ENCODE data around the gene KRT14.
"Not testable (repeated sequence)": the region's sequence is repeated elsewhere in the genome, so short reads cannot be mapped to it uniquely, and the experiment has no call there.

KRT14 gene

GRCh38 chr17:41615454-41615853 lies 28.8 kb upstream of the KRT14 start:
- no peak overlapping the region for H3K4me3 ChIP-seq (ENCODE audit: low read length)
- no peak for TF ChIP-seq ZNF274 (IDR thresholded peaks at IDR 0.05; ENCODE audit: low read depth, low read length)

- not testable (repeated sequence) for H3K4me3 ChIP-seq (ENCODE audit: low read length)
These were observed 28.1 kb upstream of the KRT14 start for GRCh38 chr17:41614767-41615166.

GRCh38 chr17:41614098-41614497 lies 27.4 kb upstream of the KRT14 start:
- no peak for TF ChIP-seq ZNF274 (IDR thresholded peaks at IDR 0.05; ENCODE audit: low read depth, low read length)

GRCh38 chr17:41613277-41614082 lies 26.8 kb upstream of the KRT14 start:
- H3K4me3 ChIP-seq (ENCODE audit: low read length), result no peak overlapping the region
- no peak for TF ChIP-seq ZNF274 (IDR thresholded peaks at IDR 0.05; ENCODE audit: low read depth, low read length)

More at GRCh38 chr17:41614098-41614497, 27.4 kb upstream of the KRT14 start:
- no peak overlapping the region for H3K4me3 ChIP-seq (ENCODE audit: low read length)

GRCh38 chr17:41612376-41613160 lies 25.9 kb upstream of the KRT14 start, which contains the start of gene KRT16:
TSS of gene KRT16 (minus strand) at chr17:41612767. CDS start at chr17:41612688, 79 bp downstream.
- not testable (repeated sequence) for H3K4me3 ChIP-seq (ENCODE audit: low read length)

- TF ChIP-seq ZNF274 (IDR thresholded peaks at IDR 0.05; ENCODE audit: low read depth, low read length), result no peak
- no peak overlapping the region for H3K4me3 ChIP-seq (ENCODE audit: low read length)
These were observed 24.4 kb upstream of the KRT14 start for GRCh38 chr17:41610965-41611640.

GRCh38 chr17:41610061-41610517 lies 23.4 kb upstream of the KRT14 start:
- not testable (repeated sequence) for H3K4me3 ChIP-seq (ENCODE audit: low read length)

- not testable (repeated sequence) for H3K4me3 ChIP-seq (ENCODE audit: low read length)
These were observed 20.2 kb upstream of the KRT14 start for GRCh38 chr17:41606930-41607329.

- H3K4me3 ChIP-seq (ENCODE audit: low read length), result no peak overlapping the region
- TF ChIP-seq ZNF274 (IDR thresholded peaks at IDR 0.05; ENCODE audit: low read depth, low read length), result no peak
These were observed 15.8 kb upstream of the KRT14 start for GRCh38 chr17:41602524-41602923.

GRCh38 chr17:41600318-41600717 lies 13.6 kb upstream of the KRT14 start:
- H3K4me3 ChIP-seq (ENCODE audit: low read length), result no peak overlapping the region
- no peak for TF ChIP-seq ZNF274 (IDR thresholded peaks at IDR 0.05; ENCODE audit: low read depth, low read length)

GRCh38 chr17:41599680-41600079 lies 13.0 kb upstream of the KRT14 start:
- TF ChIP-seq ZNF274 (IDR thresholded peaks at IDR 0.05; ENCODE audit: low read depth, low read length), result no peak
- no peak overlapping the region for H3K4me3 ChIP-seq (ENCODE audit: low read length)

- TF ChIP-seq ZNF274 (IDR thresholded peaks at IDR 0.05; ENCODE audit: low read depth, low read length), result no peak
- no peak overlapping the region for H3K4me3 ChIP-seq (ENCODE audit: low read length)
These were observed 8.9 kb upstream of the KRT14 start for GRCh38 chr17:41595585-41595984.

GRCh38 chr17:41594363-41594915 lies 7.7 kb upstream of the KRT14 start:
- no peak overlapping the region for H3K4me3 ChIP-seq (ENCODE audit: low read length)
- no peak for TF ChIP-seq ZNF274 (IDR thresholded peaks at IDR 0.05; ENCODE audit: low read depth, low read length)

GRCh38 chr17:41593306-41593981 lies 6.7 kb upstream of the KRT14 start:
- no peak overlapping the region for H3K4me3 ChIP-seq (ENCODE audit: low read length)
- no peak for TF ChIP-seq ZNF274 (IDR thresholded peaks at IDR 0.05; ENCODE audit: low read depth, low read length)

Measured in GM08714 (cell line).